ENCODE data around the gene CACNA2D2. TPM values are rescaled to one million over a fixed set of nuclear protein-coding genes. Genes with fewer than 3 reads are reported as not detected.

The CACNA2D2 gene
- polyA plus RNA-seq, 4 donors: 13.3 to 18.6 (median 16.3) TPM

GRCh38 chr3:50375258-50375931 is 128.0 kb downstream of the CACNA2D2 start:
- no peak for DNase-seq (ENCODE audit: low read depth in 4 of 4, low spot score in 2 of 4)

- DNase-seq (ENCODE audit: low read depth in 4 of 4, low spot score in 2 of 4): no peak
Observed at GRCh38 chr3:50374363-50375257, 128.8 kb downstream of the CACNA2D2 start.

GRCh38 chr3:50373146-50374051 is 130.0 kb downstream of the CACNA2D2 start:
- no peak for DNase-seq (ENCODE audit: low read depth in 4 of 4, low spot score in 2 of 4)

GRCh38 chr3:50372349-50372748 is 131.1 kb downstream of the CACNA2D2 start:
- DNase-seq (ENCODE audit: low read depth in 4 of 4, low spot score in 2 of 4): no peak

GRCh38 chr3:50371133-50371685 is 132.2 kb downstream of the CACNA2D2 start:
- no peak for DNase-seq (ENCODE audit: low read depth in 4 of 4, low spot score in 2 of 4)

- no peak for DNase-seq (ENCODE audit: low read depth in 4 of 4, low spot score in 2 of 4)
Observed at GRCh38 chr3:50370594-50370993, 132.8 kb downstream of the CACNA2D2 start.

- no peak for DNase-seq (ENCODE audit: low read depth in 4 of 4, low spot score in 2 of 4)
Observed at GRCh38 chr3:50369012-50369670, 134.3 kb downstream of the CACNA2D2 start.

GRCh38 chr3:50365842-50366220 is 137.6 kb downstream of the CACNA2D2 start:
- DNase-seq (ENCODE audit: low read depth in 4 of 4, low spot score in 2 of 4): no peak

- no peak for DNase-seq (ENCODE audit: low read depth in 4 of 4, low spot score in 2 of 4)
Observed at GRCh38 chr3:50365080-50365841, 138.2 kb downstream of the CACNA2D2 start.

GRCh38 chr3:50364573-50365079 is 138.8 kb downstream of the CACNA2D2 start:
- DNase-seq (ENCODE audit: low read depth in 4 of 4, low spot score in 2 of 4): no peak

- no peak for DNase-seq (ENCODE audit: low read depth in 4 of 4, low spot score in 2 of 4)
Observed at GRCh38 chr3:50359760-50360110, 143.7 kb downstream of the CACNA2D2 start.

- DNase-seq (ENCODE audit: low read depth in 4 of 4, low spot score in 2 of 4): peak; percentile 85 to 98 (median 87)
Observed at GRCh38 chr3:50358911-50359759, 144.3 kb downstream of the CACNA2D2 start, which contains the start of gene TMEM115. Gene TMEM115, minus strand, starts transcription at chr3:50359521. Its CDS starts 458 bp downstream, at chr3:50359063.

GRCh38 chr3:50358355-50358910 is 145.0 kb downstream of the CACNA2D2 start:
- no peak for DNase-seq (ENCODE audit: low read depth in 4 of 4, low spot score in 2 of 4)

GRCh38 chr3:50357481-50357880 is 146.0 kb downstream of the CACNA2D2 start:
- DNase-seq (ENCODE audit: low read depth in 4 of 4, low spot score in 2 of 4): no peak

- DNase-seq (ENCODE audit: low read depth in 4 of 4, low spot score in 2 of 4): no peak
Observed at GRCh38 chr3:50356553-50356952, 146.9 kb downstream of the CACNA2D2 start.

GRCh38 chr3:50355829-50356552 is 147.4 kb downstream of the CACNA2D2 start:
- no peak for DNase-seq (ENCODE audit: low read depth in 4 of 4, low spot score in 2 of 4)

- DNase-seq (ENCODE audit: low read depth in 4 of 4, low spot score in 2 of 4): no peak
Observed at GRCh38 chr3:50354850-50355249, 148.6 kb downstream of the CACNA2D2 start.
